Embryonic facial prominence (tissue), 1 donor: ENCODE data around the gene KCNK4.
A peak's percentile ranks its signal among the peaks of the same experiment; 100 is the strongest.
"Not testable (repeated sequence)": the region's sequence is repeated elsewhere in the genome, so short reads cannot be mapped to it uniquely, and the experiment has no call there.

Experiments
- DNase-seq: peaks from one replicate; pipeline ENCODE4 v3.0.0-alpha.2; 2016; ENCODE audit errors: extremely low spot score

Gene KCNK4

DNA sequence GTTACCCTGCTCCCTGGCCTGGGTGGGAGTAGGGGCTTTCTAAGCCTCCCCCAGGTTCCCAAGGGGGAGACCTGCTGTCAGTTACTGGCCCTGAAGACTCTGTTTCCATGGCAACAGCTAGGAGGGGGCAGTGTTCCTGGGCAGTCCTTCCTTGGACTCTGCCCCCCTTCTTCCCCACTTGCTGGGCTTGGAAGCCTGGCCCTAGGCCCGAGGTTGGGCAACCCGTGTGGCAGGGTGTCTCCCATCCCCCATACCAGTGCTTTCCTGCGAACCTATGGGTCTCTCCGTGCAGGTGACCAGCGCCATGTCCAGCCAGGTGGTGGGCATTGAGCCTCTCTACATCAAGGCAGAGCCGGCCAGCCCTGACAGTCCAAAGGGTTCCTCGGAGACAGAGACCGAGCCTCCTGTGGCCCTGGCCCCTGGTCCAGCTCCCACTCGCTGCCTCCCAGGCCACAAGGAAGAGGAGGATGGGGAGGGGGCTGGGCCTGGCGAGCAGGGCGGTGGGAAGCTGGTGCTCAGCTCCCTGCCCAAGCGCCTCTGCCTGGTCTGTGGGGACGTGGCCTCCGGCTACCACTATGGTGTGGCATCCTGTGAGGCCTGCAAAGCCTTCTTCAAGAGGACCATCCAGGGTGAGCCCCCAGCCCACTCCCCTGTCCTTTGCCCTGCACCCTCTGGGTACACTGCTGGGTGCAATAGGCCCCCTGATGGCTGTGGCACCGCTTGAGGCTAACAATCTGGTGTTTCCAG lies 15.9 kb downstream of the KCNK4 start:
- DNase-seq = no peak

DNA sequence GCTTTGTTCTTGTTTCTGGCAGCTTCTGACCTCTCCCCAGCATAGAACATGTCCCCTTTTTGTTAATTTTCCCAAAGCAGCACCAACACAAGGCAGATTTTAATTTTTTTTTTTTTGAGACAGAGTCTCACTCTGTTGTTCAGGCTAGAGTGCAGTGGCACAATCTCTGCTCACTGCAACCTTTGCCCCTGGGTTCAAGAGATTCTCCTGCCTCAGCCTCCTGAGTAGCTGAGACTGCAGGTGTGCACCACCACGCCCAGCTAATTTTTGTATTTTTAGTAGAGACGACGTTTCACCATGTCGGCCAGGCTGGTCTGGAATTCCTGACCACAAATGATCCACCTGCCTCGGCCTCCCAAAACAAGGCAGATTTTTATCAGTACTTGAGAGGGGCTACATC lies 16.7 kb downstream of the KCNK4 start:
- not testable (repeated sequence) for DNase-seq

DNA sequence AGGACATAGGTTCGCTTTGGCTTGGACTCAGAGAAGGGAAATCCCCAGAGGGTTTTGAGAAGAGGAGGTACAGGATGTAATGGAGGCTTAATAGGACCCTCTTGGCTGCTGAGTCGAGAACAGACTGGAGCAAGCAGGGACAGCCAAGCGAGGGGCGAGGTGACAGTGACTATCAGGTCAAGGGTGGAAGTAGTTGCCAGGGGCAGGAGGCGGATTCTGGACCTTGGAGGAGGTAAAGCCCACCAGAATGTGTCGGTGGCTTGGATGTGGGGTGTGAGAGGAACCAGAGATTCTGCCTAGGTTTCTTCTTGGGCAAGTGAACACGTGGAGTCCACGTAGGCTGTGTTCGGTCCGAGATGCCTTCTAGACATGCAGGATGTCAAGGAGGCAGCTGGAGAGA lies 21.8 kb downstream of the KCNK4 start:
- DNase-seq = no peak

DNA sequence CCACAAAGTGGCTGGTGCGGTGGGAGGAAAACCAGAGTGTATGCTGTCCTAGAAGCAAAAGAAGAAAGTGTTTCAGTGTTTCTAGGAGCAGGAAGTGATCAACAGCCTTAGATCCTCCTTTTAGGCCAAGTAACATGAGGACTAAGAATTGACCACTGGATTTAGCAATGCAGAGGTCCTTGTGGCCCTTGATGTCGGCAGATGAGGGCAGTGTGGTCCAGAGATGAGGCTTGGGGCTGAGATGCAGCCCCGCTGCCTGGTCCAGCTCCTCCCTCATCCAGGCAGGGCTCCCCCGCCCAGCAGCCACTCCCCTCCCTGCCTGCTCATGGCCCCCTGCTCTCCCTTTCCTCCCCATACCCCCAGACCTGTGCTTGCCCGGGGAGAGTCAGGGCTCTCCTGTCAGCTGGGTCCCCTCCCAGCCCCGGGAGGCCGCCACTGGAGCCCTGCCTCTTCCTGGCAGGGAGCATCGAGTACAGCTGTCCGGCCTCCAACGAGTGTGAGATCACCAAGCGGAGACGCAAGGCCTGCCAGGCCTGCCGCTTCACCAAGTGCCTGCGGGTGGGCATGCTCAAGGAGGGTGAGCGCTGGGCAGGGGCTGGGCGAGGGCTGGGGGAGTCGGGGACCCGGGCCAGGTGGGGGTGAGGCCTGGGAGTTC lies 22.5 kb downstream of the KCNK4 start:
- DNase-seq = no peak

DNA sequence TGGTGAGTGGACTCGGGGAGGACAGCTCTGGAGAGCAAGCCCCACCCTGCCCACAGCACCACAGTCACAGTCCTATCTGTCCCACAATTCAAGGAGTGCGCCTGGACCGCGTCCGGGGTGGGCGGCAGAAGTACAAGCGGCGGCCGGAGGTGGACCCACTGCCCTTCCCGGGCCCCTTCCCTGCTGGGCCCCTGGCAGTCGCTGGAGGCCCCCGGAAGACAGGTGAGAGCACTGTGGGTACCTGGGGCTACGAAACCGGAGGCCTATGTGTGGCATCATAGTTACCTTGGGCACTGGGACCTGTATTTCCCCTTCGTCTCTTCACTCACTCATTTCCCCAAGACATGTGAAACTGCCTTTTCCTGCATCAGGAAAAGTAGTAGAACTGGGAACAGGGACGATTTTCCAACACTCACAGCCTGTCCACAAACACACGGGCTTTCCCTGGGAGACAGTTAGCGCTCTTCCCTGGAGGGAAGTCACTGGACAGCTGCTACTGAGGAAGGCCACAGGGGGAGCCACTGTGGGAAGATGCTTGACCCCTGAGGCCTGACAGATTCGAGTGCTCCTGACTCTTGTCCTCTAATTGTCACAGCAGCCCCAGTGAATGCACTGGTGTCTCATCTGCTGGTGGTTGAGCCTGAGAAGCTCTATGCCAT lies 23.2 kb downstream of the KCNK4 start:
- DNase-seq = no peak

DNA sequence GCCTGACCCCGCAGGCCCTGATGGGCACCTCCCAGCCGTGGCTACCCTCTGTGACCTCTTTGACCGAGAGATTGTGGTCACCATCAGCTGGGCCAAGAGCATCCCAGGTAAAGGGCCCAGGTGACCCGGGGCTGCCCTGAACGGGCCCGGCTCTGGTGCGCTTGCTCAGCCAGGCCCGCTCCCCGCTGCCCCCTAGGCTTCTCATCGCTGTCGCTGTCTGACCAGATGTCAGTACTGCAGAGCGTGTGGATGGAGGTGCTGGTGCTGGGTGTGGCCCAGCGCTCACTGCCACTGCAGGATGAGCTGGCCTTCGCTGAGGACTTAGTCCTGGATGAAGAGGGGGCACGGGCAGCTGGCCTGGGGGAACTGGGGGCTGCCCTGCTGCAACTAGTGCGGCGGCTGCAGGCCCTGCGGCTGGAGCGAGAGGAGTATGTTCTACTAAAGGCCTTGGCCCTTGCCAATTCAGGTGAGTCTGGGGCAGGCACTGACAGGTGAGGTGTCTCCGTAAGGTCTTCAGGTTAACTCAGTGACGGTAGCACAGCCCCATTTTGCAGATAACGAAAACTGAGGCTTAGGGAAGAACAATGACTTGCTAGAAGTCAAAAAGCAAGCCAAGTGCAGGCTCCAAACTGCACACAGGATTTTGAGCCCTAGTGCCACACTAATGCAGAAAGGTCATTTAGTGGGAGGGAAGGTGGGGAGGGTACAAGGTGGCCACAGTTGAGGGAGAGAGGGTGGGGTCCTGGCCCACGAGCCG lies 23.9 kb downstream of the KCNK4 start:
- DNase-seq = no peak

DNA sequence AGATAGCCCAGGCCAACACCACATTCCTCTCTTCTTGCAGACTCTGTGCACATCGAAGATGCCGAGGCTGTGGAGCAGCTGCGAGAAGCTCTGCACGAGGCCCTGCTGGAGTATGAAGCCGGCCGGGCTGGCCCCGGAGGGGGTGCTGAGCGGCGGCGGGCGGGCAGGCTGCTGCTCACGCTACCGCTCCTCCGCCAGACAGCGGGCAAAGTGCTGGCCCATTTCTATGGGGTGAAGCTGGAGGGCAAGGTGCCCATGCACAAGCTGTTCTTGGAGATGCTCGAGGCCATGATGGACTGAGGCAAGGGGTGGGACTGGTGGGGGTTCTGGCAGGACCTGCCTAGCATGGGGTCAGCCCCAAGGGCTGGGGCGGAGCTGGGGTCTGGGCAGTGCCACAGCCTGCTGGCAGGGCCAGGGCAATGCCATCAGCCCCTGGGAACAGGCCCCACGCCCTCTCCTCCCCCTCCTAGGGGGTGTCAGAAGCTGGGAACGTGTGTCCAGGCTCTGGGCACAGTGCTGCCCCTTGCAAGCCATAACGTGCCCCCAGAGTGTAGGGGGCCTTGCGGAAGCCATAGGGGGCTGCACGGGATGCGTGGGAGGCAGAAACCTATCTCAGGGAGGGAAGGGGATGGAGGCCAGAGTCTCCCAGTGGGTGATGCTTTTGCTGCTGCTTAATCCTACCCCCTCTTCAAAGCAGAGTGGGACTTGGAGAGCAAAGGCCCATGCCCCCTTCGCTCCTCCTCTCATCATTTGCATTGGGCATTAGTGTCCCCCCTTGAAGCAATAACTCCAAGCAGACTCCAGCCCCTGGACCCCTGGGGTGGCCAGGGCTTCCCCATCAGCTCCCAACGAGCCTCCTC lies 24.8 kb downstream of the KCNK4 start:
- DNase-seq = not testable (repeated sequence)

DNA sequence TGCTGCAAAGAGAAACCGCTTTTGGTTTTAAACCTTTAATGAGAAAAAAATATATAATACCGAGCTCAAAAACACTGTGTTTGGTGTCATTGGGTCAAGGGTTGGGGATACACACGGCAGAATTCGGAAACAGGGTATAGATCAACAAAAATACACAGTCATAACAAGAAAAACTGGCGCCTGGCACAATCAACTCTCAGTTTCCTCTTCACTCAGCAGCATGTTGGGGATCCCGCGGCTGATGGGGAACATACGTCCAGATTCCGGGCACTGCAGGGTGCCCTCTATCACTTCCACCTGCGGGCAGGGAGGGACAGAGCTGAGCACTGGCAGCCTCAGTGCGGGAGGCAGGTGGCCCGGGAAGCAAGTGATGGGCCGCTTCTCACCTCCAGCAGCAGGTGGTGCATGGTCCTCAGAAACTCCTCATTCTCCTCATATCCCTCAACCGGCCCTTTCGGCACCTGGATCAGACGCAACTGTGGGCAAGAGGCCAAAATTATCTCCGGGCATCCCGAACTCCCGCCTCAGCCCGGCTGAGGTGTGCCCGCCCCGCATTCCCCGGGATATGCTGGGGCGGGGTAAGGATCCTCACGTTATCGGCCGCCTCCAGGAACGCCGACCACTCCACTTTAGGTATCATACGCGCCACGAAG lies 25.7 kb downstream of the KCNK4 start:
- no peak for DNase-seq

DNA sequence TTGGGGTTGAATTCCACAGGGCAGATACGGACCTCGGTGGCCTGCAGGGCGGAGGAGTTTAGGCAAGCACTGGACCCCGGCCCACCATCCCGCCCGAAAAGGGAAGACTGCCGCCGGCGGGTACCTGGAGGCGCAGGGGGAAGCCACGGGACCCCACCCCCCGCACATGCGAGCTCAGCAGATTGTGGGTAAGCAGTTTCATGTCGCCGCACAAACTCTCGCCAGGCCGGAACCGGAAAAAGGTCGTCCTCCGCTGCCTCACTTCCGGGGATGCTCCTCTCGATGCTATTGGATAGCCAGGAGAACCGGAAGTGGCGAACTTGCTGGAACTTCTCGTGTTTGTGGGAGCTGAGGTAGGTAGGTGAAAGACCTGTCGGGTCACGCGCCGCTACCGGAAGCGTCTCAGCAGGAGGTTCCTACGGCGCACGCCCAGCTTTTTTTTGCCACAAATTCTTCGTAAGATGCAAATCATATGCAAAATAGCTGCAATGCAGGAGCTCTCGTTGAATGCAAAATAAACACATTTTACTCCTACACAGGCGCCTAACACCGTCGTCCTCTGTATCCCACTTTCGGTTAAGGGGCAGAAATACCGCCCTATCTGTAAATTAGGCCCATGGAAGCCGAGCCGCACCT lies 26.3 kb downstream of the KCNK4 start, which contains the start of gene TRMT112:
TSS of gene TRMT112 (minus strand) at position 235 of the 636 bp plus-strand sequence. CDS start at position 202, 33 bp downstream.
- DNase-seq = peak; percentile 96

DNA sequence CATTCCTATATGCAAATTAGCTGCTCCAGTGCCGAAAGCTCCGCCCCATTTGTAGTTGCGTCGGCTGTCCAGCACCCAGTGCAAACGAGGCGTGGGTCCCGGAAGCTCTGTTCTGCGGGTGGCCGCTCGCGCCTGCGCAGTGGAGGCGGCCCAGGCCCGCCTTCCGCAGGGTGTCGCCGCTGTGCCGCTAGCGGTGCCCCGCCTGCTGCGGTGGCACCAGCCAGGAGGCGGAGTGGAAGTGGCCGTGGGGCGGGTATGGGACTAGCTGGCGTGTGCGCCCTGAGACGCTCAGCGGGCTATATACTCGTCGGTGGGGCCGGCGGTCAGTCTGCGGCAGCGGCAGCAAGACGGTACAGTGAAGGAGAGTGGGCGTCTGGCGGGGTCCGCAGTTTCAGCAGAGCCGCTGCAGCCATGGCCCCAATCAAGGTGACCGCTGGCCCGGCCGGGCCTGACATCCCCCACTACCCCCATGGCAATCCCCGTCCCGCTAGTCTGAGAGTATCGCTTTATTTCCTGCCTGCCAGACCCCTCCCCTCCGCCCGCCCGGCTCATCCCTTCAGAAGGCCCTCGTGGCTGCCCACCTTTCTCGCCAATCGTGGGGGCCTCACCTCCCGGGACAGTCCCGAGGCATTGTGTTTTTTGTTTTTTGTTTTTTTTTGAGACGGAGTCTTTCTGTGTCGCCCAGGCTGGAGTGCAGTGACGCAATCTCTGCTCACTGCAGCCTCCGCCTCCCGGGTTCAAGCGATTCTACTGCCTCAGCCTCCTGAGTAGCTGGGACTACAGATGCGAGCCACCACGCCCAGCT lies 27.1 kb downstream of the KCNK4 start, which contains the start of gene PRDX5:
TSS of gene PRDX5 (plus strand) at position 161 of the 805 bp plus-strand sequence. CDS start at position 256, 95 bp downstream.
- peak; percentile 93 for DNase-seq

DNA sequence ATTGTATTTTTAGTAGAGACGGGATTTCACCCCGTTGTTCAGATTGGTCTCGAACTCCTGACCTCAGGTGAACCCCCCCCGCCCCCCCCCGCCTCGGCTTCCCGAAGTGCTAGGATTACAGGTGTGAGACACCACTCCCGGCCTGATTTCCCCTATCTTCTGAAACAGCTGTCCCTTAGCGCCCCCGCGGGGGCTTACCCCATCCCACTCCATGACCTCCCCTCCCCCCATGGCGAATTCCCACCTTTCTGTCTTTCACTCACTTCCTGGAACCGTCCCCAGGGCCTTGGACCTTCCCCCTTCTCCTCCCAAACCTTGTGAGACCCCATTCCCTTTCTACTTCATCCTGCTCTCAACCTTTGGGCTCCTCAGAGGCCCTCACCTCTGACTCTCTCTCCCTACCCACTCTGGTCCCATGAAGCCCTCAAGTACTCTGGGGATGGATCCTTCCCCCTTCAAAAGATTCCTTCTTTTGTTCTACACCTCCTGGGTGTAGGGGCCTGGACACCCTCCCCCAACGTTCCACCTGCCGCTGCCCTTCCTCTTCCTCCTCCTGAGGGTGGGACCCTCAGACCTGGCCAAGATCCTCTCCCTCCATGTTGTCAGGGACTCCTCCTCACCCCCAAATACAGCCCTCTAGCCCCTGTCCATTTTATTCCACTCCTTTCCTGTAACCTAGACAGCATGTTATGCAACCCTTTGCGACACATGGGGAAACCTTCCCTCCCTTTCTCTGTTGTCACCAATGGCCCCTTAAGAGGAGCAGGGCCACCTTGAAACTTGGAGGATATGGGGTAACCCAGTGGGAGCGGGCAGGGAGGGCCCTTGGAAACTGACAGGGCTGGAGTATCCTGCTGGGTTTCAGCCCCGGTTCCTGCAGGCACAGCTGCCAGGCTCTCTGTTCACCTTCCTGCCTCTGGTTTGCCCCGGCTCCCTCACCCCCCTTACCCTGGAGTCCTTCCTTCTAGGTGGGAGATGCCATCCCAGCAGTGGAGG lies 28.0 kb downstream of the KCNK4 start:
- DNase-seq = no peak

DNA sequence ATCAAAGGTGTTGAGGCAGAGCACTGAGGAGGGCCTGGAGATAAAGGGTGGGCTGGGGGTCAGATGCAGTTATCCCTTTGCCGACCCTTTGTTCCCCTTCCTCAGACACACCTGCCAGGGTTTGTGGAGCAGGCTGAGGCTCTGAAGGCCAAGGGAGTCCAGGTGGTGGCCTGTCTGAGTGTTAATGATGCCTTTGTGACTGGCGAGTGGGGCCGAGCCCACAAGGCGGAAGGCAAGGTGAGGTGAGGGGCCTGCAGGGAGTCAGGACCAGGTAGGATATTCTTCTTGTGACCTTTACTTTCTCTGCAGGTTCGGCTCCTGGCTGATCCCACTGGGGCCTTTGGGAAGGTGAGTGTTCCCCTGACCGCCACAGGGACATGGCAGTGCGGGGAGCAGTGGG lies 29.5 kb downstream of the KCNK4 start:
- DNase-seq = no peak

DNA sequence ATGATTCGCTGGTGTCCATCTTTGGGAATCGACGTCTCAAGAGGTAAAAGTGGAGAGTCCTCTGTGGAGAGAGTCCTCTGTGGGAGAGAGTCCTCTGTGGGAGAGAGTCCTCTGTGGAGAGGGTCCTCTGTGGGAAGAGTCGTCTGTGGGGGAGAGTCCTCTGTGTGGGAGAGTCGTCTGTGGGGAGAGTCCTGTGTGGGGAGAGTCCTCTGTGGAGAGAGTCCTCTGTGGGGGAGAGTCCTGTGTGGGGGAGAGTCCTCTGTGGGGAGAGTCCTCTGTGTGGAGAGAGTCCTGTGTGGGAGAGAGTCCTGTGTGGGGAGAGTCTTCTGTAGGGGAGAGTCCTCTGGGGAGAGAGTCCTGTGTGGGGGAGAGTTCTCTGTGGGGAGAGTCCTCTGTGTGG lies 29.9 kb downstream of the KCNK4 start:
- DNase-seq = no peak

DNA sequence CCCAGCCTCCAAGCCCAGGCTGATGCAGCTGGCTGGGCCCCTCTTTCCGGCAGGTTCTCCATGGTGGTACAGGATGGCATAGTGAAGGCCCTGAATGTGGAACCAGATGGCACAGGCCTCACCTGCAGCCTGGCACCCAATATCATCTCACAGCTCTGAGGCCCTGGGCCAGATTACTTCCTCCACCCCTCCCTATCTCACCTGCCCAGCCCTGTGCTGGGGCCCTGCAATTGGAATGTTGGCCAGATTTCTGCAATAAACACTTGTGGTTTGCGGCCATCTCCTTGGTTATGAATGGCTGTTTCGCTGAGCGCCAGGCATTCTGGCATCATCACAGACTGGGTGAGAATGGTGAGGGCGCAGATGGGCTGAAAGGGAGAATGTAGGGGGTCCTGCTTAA lies 30.4 kb downstream of the KCNK4 start:
- DNase-seq = no peak

DNA sequence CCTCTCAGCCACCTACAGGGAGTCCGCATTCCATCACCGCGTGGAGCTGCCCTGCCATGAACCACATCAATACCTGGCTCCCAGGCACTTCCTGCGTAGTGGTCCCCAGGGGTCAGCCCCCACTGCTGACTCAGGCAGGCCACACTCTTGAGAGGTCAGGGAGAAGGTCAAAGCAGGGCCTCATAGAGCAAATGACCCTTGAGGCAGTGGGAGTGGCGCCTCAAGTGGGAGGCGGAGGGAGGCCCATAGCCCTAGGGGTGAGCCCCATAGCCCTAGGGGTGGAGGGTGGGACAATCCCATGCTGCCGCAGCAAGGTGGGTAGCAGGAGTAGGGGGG lies 31.8 kb downstream of the KCNK4 start:
- no peak for DNase-seq

DNA sequence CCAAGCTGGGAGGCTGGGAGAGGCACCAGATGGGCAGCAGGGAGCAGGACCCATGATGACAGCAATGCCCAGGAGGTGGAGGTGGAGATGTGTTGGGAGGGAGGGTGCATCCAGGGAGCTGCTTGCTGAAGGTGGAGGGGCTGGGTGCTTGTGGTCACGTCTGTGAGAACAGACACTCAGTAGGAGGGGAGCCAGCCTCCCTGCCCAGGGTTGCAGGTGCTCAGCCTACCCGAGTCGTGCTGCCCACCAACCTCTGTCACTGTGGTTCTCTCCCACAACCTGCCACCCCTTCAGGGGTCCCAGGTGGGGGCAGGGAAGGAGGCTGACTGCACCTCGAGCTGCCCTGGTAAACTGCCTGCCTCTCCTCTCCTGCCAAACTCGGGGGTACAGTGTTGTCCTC lies 32.3 kb downstream of the KCNK4 start:
- DNase-seq = no peak

DNA sequence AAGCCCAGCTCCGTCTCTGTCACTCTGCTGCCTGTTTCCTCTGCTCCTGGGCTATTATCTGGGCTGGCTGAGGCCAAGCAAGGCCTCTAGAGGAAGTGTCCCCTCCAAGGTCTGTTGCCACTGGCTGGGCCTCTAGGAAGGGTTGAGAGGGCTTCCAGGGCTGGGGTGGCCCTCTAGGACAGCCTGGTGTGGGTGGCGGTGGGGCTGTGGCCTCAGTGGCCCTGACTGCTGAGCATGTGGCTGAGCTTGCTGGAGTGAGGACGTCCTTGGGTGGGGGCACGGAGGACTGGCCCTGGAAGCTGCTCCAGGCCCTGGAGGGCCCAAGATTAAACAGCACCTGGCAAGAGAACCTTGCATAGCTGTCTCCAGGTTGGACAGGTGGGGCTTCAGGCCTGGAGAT lies 32.9 kb downstream of the KCNK4 start:
- DNase-seq = not testable (repeated sequence)
